HepG2 (cell line): ENCODE measurements around the gene ACTR1B. TPM values are rescaled to one million over a fixed set of nuclear protein-coding genes. Genes with fewer than 3 reads are reported as not detected.

ENCODE experiments used
- CENPT ChIP-seq: sonication (generic); formaldehyde crosslinking; IDR thresholded peaks from 2 replicates; pipeline ENCODE4 v1.8.0; 2022; ENCODE audit warnings: low read depth, mild to moderate bottlenecking, moderate library complexity, missing genetic modification reagents
- FOXJ3 ChIP-seq: sonication (generic); formaldehyde crosslinking; IDR thresholded peaks from 2 replicates; pipeline ENCODE4 v1.4.0; 2020; ENCODE audit warnings: missing genetic modification reagents, mild to moderate bottlenecking, borderline replicate concordance
- FOXK2 ChIP-seq: fragments of 450-650 bp; IDR thresholded peaks from 2 replicates; pipeline ENCODE4 v1.6.1; 2016
- HNF4A ChIP-seq: sonication (generic); formaldehyde crosslinking; IDR thresholded peaks from 2 replicates; pipeline ENCODE4 v1.4.0; 2020; ENCODE audit warnings: missing genetic modification reagents
- ISX ChIP-seq: sonication (generic); formaldehyde crosslinking; conservative IDR thresholded peaks from 2 replicates; pipeline ENCODE4 v1.5.0; 2020; ENCODE audit warnings: missing genetic modification reagents
- MYC ChIP-seq: sonication (generic); formaldehyde crosslinking; IDR thresholded peaks from 2 replicates; pipeline ENCODE4 v1.9.0; 2021; ENCODE audit warnings: missing genetic modification reagents, borderline replicate concordance
- NR3C1 ChIP-seq: sonication (generic); formaldehyde crosslinking; IDR thresholded peaks from 2 replicates; pipeline ENCODE4 v1.4.0; 2020; ENCODE audit warnings: missing genetic modification reagents
- TCF7 ChIP-seq: sonication (generic); IDR thresholded peaks from 2 replicates; pipeline ENCODE4 v1.6.1; 2016; ENCODE audit warnings: antibody characterized with exemption, low read depth
- U2AF1 ChIP-seq: fragments of 200-400 bp; formaldehyde crosslinking; optimal IDR thresholded peaks from 2 replicates; pipeline ENCODE3; 2017; ENCODE audit warnings: mild to moderate bottlenecking, low read depth, low read length
- YEATS2 ChIP-seq: sonication (generic); formaldehyde crosslinking; IDR thresholded peaks from 2 replicates; pipeline ENCODE4 v1.4.0; 2020; ENCODE audit warnings: missing genetic modification reagents, borderline replicate concordance
- ZNF225 ChIP-seq: sonication (generic); formaldehyde crosslinking; IDR thresholded peaks from 2 replicates; pipeline ENCODE4 v1.4.0; 2020; ENCODE audit warnings: mild to moderate bottlenecking, missing genetic modification reagents
- ZNF430 ChIP-seq: sonication (generic); formaldehyde crosslinking; IDR thresholded peaks from 2 replicates; pipeline ENCODE4 v1.9.0; 2021; ENCODE audit warnings: mild to moderate bottlenecking, missing genetic modification reagents
- ZNF615 ChIP-seq: sonication (generic); formaldehyde crosslinking; IDR thresholded peaks from 2 replicates; pipeline ENCODE4 v1.5.0; 2020; ENCODE audit warnings: mild to moderate bottlenecking, missing genetic modification reagents, borderline replicate concordance
- polyA plus RNA-seq, 8 experiments: library from polyadenylated mRNA; depleted of rRNA in 3 of 8; stranded (reverse) in 7 of 8; unstranded in 1 of 8; fragments of >200 nt; fragmentation: Illumina TruSeq in 4 of 8; extraction: Trizol in 4 of 8; gene quantifications; 2 replicates each; pipeline versions ENCODE4 v1.2.1 to v1.2.3, GENCODE V29; 2011 to 2016; ENCODE audit warnings: low read depth in 4 of 8, missing spikeins in 1 of 8, mixed read lengths in 1 of 8; ENCODE audit not compliant: insufficient read depth in 1 of 8
- total RNA-seq, 5 experiments: library from RNA; depleted of rRNA; stranded (reverse); fragments of >200 nt; fragmentation: Illumina TruSeq; extraction: Trizol; gene quantifications; 2 replicates each; pipeline ENCODE4 v1.2.3, GENCODE V29; 2016; ENCODE audit warnings: low read depth in 1 of 5
- TF ChIP-seq, protein P1 (sequence below): sonication (generic); IDR thresholded peaks from 2 replicates; pipeline ENCODE4 v1.6.1; 2016; ENCODE audit warnings: low read depth, borderline replicate concordance
- TF ChIP-seq, protein P2 (sequence below): sonication (generic); formaldehyde crosslinking; IDR thresholded peaks from 2 replicates; pipeline ENCODE4 v1.4.0; 2020; ENCODE audit warnings: low read depth, mild to moderate bottlenecking, missing genetic modification reagents
- TF ChIP-seq, protein P3 (sequence below): sonication (generic); formaldehyde crosslinking; IDR thresholded peaks from 2 replicates; pipeline ENCODE4 v1.9.0; 2021; ENCODE audit warnings: missing genetic modification reagents, borderline replicate concordance
- TF ChIP-seq, protein P4 (sequence below): sonication (generic); formaldehyde crosslinking; IDR thresholded peaks from 2 replicates; pipeline ENCODE4 v1.5.1; 2020; ENCODE audit warnings: mild to moderate bottlenecking, missing genetic modification reagents, borderline replicate concordance
- TF ChIP-seq, protein P5 (sequence below): sonication (generic); formaldehyde crosslinking; IDR thresholded peaks from 2 replicates; pipeline ENCODE4 v1.4.0; 2020; ENCODE audit warnings: missing genetic modification reagents

ACTR1B gene
- total and polyA plus RNA-seq, 2 of the 13 experiments (the other 11 are each of a cell fraction or from before 2014, with no cell fraction given) = 61.7 to 76.7 TPM

DNA sequence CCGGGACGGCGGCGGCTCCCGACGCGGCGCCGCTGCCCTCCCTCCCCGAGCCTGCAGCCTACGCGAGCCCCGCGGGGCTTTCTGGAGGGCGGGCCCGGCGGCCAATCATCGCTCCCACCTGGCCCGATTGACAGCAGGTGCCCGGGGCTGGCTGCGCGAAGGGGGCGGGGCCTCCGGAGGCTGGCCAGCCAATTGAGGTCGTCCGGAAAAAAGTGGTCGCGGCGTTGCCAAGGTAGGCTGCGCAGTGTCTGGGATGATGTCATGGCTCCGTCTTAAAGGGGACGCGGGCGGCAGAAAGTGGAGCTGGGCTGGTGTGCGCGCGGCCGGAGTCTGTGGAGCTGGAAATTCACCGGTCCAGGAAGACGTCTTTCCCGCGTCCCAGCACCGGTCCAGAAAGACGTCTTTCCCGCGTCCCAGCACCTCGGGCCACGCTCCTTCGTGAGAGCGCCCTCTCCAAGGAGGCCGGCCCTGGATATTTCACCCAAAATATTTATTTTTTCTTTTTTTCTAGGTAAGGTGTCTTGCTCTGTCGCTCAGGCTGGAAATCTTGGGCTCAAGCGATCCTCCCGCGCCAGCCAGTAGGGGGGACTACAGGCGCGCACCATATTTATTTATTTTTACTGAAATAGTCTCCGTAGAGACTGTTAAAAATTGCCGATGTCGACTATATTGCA is at the start of gene ACTR1B (continued):
- peak; percentile 73; the same call in 1 of the 2 replicates for TF ChIP-seq FOXJ3 (CRISPR knock-in tag)
- no peak for TF ChIP-seq NR3C1 (CRISPR knock-in tag)
- no peak for TF ChIP-seq ZNF615 (CRISPR knock-in tag)
- TF ChIP-seq, protein P1, sequence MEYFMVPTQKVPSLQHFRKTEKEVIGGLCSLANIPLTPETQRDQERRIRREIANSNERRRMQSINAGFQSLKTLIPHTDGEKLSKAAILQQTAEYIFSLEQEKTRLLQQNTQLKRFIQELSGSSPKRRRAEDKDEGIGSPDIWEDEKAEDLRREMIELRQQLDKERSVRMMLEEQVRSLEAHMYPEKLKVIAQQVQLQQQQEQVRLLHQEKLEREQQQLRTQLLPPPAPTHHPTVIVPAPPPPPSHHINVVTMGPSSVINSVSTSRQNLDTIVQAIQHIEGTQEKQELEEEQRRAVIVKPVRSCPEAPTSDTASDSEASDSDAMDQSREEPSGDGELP = no peak; the same call in 1 of the 2 replicates
- peak; percentile 70; the same call in 1 of the 2 replicates for TF ChIP-seq YEATS2
- peak; percentile 32; the same call in 1 of the 2 replicates for TF ChIP-seq ZNF430
- TF ChIP-seq CENPT (CRISPR knock-in tag) = no peak
- TF ChIP-seq, protein P2, sequence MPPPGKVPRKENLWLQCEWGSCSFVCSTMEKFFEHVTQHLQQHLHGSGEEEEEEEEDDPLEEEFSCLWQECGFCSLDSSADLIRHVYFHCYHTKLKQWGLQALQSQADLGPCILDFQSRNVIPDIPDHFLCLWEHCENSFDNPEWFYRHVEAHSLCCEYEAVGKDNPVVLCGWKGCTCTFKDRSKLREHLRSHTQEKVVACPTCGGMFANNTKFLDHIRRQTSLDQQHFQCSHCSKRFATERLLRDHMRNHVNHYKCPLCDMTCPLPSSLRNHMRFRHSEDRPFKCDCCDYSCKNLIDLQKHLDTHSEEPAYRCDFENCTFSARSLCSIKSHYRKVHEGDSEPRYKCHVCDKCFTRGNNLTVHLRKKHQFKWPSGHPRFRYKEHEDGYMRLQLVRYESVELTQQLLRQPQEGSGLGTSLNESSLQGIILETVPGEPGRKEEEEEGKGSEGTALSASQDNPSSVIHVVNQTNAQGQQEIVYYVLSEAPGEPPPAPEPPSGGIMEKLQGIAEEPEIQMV = peak; percentile 38; the same call in 1 of the 2 replicates
- TF ChIP-seq, protein P3, sequence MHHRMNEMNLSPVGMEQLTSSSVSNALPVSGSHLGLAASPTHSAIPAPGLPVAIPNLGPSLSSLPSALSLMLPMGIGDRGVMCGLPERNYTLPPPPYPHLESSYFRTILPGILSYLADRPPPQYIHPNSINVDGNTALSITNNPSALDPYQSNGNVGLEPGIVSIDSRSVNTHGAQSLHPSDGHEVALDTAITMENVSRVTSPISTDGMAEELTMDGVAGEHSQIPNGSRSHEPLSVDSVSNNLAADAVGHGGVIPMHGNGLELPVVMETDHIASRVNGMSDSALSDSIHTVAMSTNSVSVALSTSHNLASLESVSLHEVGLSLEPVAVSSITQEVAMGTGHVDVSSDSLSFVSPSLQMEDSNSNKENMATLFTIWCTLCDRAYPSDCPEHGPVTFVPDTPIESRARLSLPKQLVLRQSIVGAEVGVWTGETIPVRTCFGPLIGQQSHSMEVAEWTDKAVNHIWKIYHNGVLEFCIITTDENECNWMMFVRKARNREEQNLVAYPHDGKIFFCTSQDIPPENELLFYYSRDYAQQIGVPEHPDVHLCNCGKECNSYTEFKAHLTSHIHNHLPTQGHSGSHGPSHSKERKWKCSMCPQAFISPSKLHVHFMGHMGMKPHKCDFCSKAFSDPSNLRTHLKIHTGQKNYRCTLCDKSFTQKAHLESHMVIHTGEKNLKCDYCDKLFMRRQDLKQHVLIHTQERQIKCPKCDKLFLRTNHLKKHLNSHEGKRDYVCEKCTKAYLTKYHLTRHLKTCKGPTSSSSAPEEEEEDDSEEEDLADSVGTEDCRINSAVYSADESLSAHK (CRISPR knock-in tag) = no peak
- peak; percentile 79; the same call in 1 of the 2 replicates for TF ChIP-seq ISX (CRISPR knock-in tag)
- TF ChIP-seq U2AF1 = peak; percentile 52
- TF ChIP-seq FOXK2 = no peak
- no peak for TF ChIP-seq ZNF225
- TF ChIP-seq TCF7 = no peak
- TF ChIP-seq MYC (CRISPR knock-in tag) = peak; percentile 29; the same call in 1 of the 2 replicates
- TF ChIP-seq HNF4A (CRISPR knock-in tag) = no peak; the same call in 1 of the 2 replicates
- TF ChIP-seq, protein P4, sequence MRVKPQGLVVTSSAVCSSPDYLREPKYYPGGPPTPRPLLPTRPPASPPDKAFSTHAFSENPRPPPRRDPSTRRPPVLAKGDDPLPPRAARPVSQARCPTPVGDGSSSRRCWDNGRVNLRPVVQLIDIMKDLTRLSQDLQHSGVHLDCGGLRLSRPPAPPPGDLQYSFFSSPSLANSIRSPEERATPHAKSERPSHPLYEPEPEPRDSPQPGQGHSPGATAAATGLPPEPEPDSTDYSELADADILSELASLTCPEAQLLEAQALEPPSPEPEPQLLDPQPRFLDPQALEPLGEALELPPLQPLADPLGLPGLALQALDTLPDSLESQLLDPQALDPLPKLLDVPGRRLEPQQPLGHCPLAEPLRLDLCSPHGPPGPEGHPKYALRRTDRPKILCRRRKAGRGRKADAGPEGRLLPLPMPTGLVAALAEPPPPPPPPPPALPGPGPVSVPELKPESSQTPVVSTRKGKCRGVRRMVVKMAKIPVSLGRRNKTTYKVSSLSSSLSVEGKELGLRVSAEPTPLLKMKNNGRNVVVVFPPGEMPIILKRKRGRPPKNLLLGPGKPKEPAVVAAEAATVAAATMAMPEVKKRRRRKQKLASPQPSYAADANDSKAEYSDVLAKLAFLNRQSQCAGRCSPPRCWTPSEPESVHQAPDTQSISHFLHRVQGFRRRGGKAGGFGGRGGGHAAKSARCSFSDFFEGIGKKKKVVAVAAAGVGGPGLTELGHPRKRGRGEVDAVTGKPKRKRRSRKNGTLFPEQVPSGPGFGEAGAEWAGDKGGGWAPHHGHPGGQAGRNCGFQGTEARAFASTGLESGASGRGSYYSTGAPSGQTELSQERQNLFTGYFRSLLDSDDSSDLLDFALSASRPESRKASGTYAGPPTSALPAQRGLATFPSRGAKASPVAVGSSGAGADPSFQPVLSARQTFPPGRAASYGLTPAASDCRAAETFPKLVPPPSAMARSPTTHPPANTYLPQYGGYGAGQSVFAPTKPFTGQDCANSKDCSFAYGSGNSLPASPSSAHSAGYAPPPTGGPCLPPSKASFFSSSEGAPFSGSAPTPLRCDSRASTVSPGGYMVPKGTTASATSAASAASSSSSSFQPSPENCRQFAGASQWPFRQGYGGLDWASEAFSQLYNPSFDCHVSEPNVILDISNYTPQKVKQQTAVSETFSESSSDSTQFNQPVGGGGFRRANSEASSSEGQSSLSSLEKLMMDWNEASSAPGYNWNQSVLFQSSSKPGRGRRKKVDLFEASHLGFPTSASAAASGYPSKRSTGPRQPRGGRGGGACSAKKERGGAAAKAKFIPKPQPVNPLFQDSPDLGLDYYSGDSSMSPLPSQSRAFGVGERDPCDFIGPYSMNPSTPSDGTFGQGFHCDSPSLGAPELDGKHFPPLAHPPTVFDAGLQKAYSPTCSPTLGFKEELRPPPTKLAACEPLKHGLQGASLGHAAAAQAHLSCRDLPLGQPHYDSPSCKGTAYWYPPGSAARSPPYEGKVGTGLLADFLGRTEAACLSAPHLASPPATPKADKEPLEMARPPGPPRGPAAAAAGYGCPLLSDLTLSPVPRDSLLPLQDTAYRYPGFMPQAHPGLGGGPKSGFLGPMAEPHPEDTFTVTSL (CRISPR knock-in tag) = no peak
- TF ChIP-seq, protein P5, sequence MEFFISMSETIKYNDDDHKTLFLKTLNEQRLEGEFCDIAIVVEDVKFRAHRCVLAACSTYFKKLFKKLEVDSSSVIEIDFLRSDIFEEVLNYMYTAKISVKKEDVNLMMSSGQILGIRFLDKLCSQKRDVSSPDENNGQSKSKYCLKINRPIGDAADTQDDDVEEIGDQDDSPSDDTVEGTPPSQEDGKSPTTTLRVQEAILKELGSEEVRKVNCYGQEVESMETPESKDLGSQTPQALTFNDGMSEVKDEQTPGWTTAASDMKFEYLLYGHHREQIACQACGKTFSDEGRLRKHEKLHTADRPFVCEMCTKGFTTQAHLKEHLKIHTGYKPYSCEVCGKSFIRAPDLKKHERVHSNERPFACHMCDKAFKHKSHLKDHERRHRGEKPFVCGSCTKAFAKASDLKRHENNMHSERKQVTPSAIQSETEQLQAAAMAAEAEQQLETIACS (CRISPR knock-in tag) = peak; percentile 80
